GM12874 (cell line): ENCODE results near the gene ASB17.
A peak's percentile ranks its signal among the peaks of the same experiment; 100 is the strongest.

Source experiments
- CTCF ChIP-seq: IDR thresholded peaks from 2 replicates; pipeline ENCODE4 v1.5.1; 2011; ENCODE audit warnings: low read depth, mild to moderate bottlenecking, control low read depth, low read length, moderate library complexity; ENCODE audit not compliant: insufficient read depth

Gene ASB17

GRCh38 chr1:75953461-75953860, 21.3 kb upstream of the ASB17 start:
- TF ChIP-seq CTCF, result no peak

GRCh38 chr1:75952016-75952415, 19.8 kb upstream of the ASB17 start:
- no peak for TF ChIP-seq CTCF

GRCh38 chr1:75950176-75950575, 18.0 kb upstream of the ASB17 start:
- no peak for TF ChIP-seq CTCF

GRCh38 chr1:75937034-75937433, 4.8 kb upstream of the ASB17 start:
- no peak for TF ChIP-seq CTCF

GRCh38 chr1:75922698-75923097, 9.5 kb downstream of the ASB17 start:
- no peak for TF ChIP-seq CTCF

- TF ChIP-seq CTCF, result no peak
These were observed 15.4 kb downstream of the ASB17 start for GRCh38 chr1:75916834-75917233.

GRCh38 chr1:75908717-75909152, 23.5 kb downstream of the ASB17 start:
- TF ChIP-seq CTCF, result 0 out of 2 replicates have a peak, but pooled peaks have one; percentile 35

GRCh38 chr1:75901371-75901770, 30.8 kb downstream of the ASB17 start:
- TF ChIP-seq CTCF, result no peak
